Vagina (tissue), 2 donors: ENCODE results near the gene FAM216B.

Experiments used
- CTCF ChIP-seq, 3 experiments: fragments of 450-650 bp in 2 of 3; fragments of 200-600 bp in 1 of 3; sonication (generic) in 1 of 3; IDR thresholded peaks; one replicate each; pipeline ENCODE4 v1.5.1; 2017 to 2019; ENCODE audit warnings: antibody characterized with exemption in 3 of 3, mild to moderate bottlenecking in 2 of 3, moderate library complexity in 2 of 3
- POLR2A ChIP-seq, 2 donors: fragments of 450-650 bp; IDR thresholded peaks; one replicate each; pipeline ENCODE4 v1.6.1; 2017; ENCODE audit warnings: antibody characterized with exemption in 2 of 2, mild to moderate bottlenecking in 2 of 2, moderate library complexity in 2 of 2

DNA sequence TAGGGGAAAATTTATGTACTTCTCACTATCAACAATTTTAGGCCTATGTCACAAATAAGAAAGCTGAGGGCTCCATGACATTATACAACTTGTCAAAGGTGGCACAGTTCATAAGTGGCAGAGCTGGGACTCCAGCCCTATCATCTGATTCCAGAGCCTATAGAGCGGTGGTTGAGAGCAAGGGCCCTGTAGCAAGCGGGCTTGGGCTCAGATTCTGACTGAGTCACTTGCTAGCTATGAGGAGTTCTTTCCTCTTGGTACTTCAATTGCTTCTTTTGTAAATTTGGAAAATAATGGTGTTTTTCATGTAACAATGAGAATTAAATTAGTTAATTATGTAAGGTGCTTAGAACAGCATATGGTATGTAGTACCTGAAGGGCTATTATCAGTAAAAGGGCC lies 28.7 kb upstream of the FAM216B start:
- no peak for TF ChIP-seq CTCF (IDR thresholded peaks at IDR 0.05)
- TF ChIP-seq POLR2A (IDR thresholded peaks at IDR 0.05) = no peak
